Large intestine (tissue), 3 donors: ENCODE data around the gene EFHC2. TPM values are rescaled to one million over a fixed set of nuclear protein-coding genes. Genes with fewer than 3 reads are reported as not detected.

Source experiments
- DNase-seq, 2 donors: peaks; one replicate each; pipeline versions ENCODE4 v3.0.0 to v3.0.0-alpha.2; 2013
- H3K27ac ChIP-seq: one replicate; pipeline ENCODE4 v1.5.1; 2013; ENCODE audit warnings: low read length
- H3K27me3 ChIP-seq: 2 replicates; pipeline ENCODE4 v1.6.1; 2013; ENCODE audit warnings: low read length; ENCODE audit not compliant: control insufficient read depth, insufficient read depth
- H3K36me3 ChIP-seq: 2 replicates; pipeline ENCODE4 v1.6.1; 2013; ENCODE audit warnings: low read length; ENCODE audit not compliant: control insufficient read depth, insufficient read depth
- H3K4me1 ChIP-seq: one replicate; pipeline ENCODE4 v1.6.1; 2013; ENCODE audit warnings: low read length; ENCODE audit not compliant: control insufficient read depth, insufficient read depth
- H3K4me3 ChIP-seq: one replicate; pipeline ENCODE4 v1.5.1; 2013; ENCODE audit warnings: low read length
- H3K9me3 ChIP-seq: one replicate; pipeline ENCODE4 v1.6.1; 2013; ENCODE audit warnings: mild to moderate bottlenecking, low read depth, low read length, moderate library complexity; ENCODE audit not compliant: control insufficient read depth
- WGBS: methylation state at CpG from one replicate; pipeline ENCODE4 v1.1.5; 2013; ENCODE audit warnings: low lambda C conversion rate; ENCODE audit not compliant: insufficient coverage; 5-methylcytosine and 5-hydroxymethylcytosine counted together
- polyA plus RNA-seq: library from polyadenylated mRNA; unstranded; fragments of 120-200 nt; gene quantifications from one replicate; pipeline ENCODE4 v1.2.1, GENCODE V29; 2013

Gene EFHC2
- polyA plus RNA-seq, 1 donor = 2.2 TPM

- H3K9me3 ChIP-seq = no peaks in the 10 kb centered on the region
- no peaks in the 10 kb centered on the region for H3K36me3 ChIP-seq
- H3K4me1 ChIP-seq = no peaks in the 10 kb centered on the region
- no CpG with 5 or more reads among the region's 2 CpGs for WGBS
- DNase-seq = no peak
- no peaks in the 10 kb centered on the region for H3K27me3 ChIP-seq
- H3K4me3 ChIP-seq = no peak overlapping the region
- H3K27ac ChIP-seq = no peak overlapping the region
Observed at GRCh38 chrX:44106864-44107263, 236.6 kb downstream of the EFHC2 start.

GRCh38 chrX:44105228-44105913 is 238.1 kb downstream of the EFHC2 start:
- Histone ChIP-seq H3K27ac (no peak overlapping the region), H3K4me1 (no peaks in the 10 kb centered on the region), H3K36me3 (no peaks in the 10 kb centered on the region), H3K27me3 (no peaks in the 10 kb centered on the region), H3K9me3 (no peaks in the 10 kb centered on the region), H3K4me3 (no peak overlapping the region)
- no CpG with 5 or more reads among the region's 12 CpGs for WGBS
- DNase-seq = no peak

GRCh38 chrX:44104699-44105098 is 238.8 kb downstream of the EFHC2 start:
- H3K4me1 ChIP-seq = no peaks in the 10 kb centered on the region
- H3K9me3 ChIP-seq = no peaks in the 10 kb centered on the region
- WGBS = no CpG with 5 or more reads among the region's 3 CpGs
- H3K4me3 ChIP-seq = no peak overlapping the region
- no peaks in the 10 kb centered on the region for H3K27me3 ChIP-seq
- DNase-seq = no peak
- H3K27ac ChIP-seq = no peak overlapping the region
- no peaks in the 10 kb centered on the region for H3K36me3 ChIP-seq

GRCh38 chrX:44101281-44101680 is 242.2 kb downstream of the EFHC2 start:
- WGBS = no CpG with 5 or more reads among the region's 3 CpGs
- DNase-seq = peak in 1 of 2 donors; percentile 30
- Histone ChIP-seq H3K27ac (no peak overlapping the region), H3K9me3 (no peaks in the 10 kb centered on the region), H3K27me3 (no peaks in the 10 kb centered on the region), H3K4me3 (no peak overlapping the region), H3K4me1 (no peaks in the 10 kb centered on the region), H3K36me3 (no peaks in the 10 kb centered on the region)

GRCh38 chrX:44099366-44099765 is 244.1 kb downstream of the EFHC2 start:
- no peaks in the 10 kb centered on the region for H3K4me1 ChIP-seq
- no peaks in the 10 kb centered on the region for H3K27me3 ChIP-seq
- H3K36me3 ChIP-seq = no peaks in the 10 kb centered on the region
- no peak overlapping the region for H3K27ac ChIP-seq
- no peaks in the 10 kb centered on the region for H3K9me3 ChIP-seq
- H3K4me3 ChIP-seq = no peak overlapping the region
- no peak for DNase-seq
- no CpG with 5 or more reads among the region's 2 CpGs for WGBS

Other genes with a start within 250 kb of the EFHC2 start
- 17.2 TPM for gene FUNDC1, start 199.2 kb upstream of the EFHC2 start, polyA plus RNA-seq